ENCODE data around the gene METTL8.
A peak's percentile ranks its signal among the peaks of the same experiment; 100 is the strongest.

METTL8 gene

DNA sequence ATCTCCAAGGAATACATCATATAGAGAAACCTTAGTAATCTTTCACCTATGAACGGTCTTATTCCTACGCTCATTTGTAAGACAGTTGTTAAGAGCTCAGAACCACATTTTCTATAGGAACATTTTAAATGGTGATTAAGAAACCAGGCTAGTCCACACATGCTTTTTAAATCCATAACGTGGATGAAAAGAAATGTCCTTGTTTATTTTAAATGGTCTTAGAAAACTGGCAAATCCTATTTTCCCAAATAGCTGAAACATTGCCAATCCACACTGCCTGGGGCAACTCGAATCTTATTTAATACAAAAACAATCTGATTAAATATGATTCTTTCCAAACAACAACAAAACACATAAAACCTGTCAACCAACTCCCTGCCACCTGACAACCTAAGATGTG lies 23.7 kb downstream of the METTL8 start:
- Histone ChIP-seq H3F3A (ENCODE audit: low read depth) (peaks cover 8% of the 10 kb centered on the region; the same call in 1 of the 2 replicates), H3K9me2 (replicated peaks; ENCODE audit: low read depth, low read length) (no peaks in the 10 kb centered on the region), H3K36me3 (ENCODE audit: insufficient read depth, low read length) (no peaks in the 10 kb centered on the region), H3K9ac (ENCODE audit: low read depth, low read length, poor library complexity, severe bottlenecking) (peak overlapping the region; percentile 48), H2AFZ (ENCODE audit: low read length) (no peak overlapping the region), H3K27me3 (ENCODE audit: insufficient read depth, low read length, poor library complexity, severe bottlenecking) (no peaks in the 10 kb centered on the region), H3K4me3 (ENCODE audit: low read length, poor library complexity, severe bottlenecking) (no peak overlapping the region), H3K79me2 (ENCODE audit: insufficient read depth, low read length) (peaks cover 20% of the 10 kb centered on the region; the same call in 1 of the 2 replicates), H3K4me1 (ENCODE audit: insufficient read depth, low read length, poor library complexity, severe bottlenecking) (peaks cover 77% of the 10 kb centered on the region), H3K9me3 (ENCODE audit: insufficient read depth, low read depth, low read length) (no peaks in the 10 kb centered on the region), H3K4me2 (ENCODE audit: low read depth, low read length, poor library complexity, severe bottlenecking) (peak overlapping the region; percentile 70), H4K20me1 (ENCODE audit: insufficient read depth, low read length, poor library complexity, severe bottlenecking) (no peaks in the 10 kb centered on the region)
- TF ChIP-seq, protein P1, sequence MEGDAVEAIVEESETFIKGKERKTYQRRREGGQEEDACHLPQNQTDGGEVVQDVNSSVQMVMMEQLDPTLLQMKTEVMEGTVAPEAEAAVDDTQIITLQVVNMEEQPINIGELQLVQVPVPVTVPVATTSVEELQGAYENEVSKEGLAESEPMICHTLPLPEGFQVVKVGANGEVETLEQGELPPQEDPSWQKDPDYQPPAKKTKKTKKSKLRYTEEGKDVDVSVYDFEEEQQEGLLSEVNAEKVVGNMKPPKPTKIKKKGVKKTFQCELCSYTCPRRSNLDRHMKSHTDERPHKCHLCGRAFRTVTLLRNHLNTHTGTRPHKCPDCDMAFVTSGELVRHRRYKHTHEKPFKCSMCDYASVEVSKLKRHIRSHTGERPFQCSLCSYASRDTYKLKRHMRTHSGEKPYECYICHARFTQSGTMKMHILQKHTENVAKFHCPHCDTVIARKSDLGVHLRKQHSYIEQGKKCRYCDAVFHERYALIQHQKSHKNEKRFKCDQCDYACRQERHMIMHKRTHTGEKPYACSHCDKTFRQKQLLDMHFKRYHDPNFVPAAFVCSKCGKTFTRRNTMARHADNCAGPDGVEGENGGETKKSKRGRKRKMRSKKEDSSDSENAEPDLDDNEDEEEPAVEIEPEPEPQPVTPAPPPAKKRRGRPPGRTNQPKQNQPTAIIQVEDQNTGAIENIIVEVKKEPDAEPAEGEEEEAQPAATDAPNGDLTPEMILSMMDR (conservative IDR thresholded peaks at IDR 0.05; ENCODE audit: low read length) = no peak
- TF ChIP-seq EZH2phosphoT487 (IDR thresholded peaks at IDR 0.05; ENCODE audit: borderline replicate concordance) = no peak

DNA sequence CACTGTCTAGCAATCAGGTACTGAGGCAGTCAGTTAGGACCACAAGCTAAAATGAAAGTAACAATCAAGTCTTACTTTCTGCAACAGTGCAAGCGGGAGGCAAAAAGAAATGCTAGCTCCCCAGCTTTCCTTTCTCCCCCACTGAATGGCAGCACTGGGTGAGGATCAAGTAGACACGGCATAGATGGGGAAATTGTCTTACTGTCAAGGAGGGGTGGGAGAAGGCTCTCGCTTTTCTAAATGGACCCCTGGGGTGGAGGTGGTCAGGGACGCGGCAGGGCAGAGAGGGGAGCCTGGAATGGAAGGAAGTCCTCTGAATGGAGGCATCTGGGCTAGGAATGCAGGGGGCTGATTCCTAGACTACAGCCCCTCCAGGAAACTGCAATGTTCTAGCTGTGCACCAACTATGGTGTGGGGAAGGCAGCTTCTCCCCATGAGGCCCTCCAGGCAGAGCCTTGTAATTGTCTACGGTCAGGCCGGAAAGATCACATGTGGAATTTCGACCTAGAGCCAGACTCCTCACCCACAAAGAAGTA lies 24.3 kb downstream of the METTL8 start:
- H3K9ac ChIP-seq (ENCODE audit: low read depth, low read length, poor library complexity, severe bottlenecking) = peak overlapping the region; percentile 48
- H3K4me3 ChIP-seq (ENCODE audit: low read length, poor library complexity, severe bottlenecking) = peak overlapping the region; percentile 29

DNA sequence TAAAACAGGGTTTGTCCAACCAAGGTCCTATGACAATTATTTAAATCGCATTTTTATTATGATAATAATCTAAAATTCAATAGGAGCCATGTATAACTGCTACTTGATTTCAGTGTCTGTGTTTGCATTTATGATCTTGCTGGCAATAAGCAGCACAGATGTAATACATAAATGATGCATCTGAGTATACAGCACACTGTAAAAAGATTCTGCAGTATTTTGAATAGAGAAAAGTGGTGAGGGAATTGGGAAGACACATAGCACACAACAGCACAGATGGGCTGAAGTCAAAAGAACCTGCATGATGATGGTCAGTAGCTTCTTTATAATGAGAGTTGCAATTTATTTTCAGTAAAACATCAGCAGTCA lies 26.1 kb downstream of the METTL8 start:
- Histone ChIP-seq H3F3A (ENCODE audit: low read depth) (peaks cover 7% of the 10 kb centered on the region; the same call in 1 of the 2 replicates), H3K9ac (ENCODE audit: low read depth, low read length, poor library complexity, severe bottlenecking) (peak overlapping the region; percentile 27), H2AFZ (ENCODE audit: low read length) (no peak overlapping the region), H3K9me2 (replicated peaks; ENCODE audit: low read depth, low read length) (no peaks in the 10 kb centered on the region), H3K27me3 (ENCODE audit: insufficient read depth, low read length, poor library complexity, severe bottlenecking) (no peaks in the 10 kb centered on the region), H3K9me3 (ENCODE audit: insufficient read depth, low read depth, low read length) (no peaks in the 10 kb centered on the region), H3K36me3 (ENCODE audit: insufficient read depth, low read length) (no peaks in the 10 kb centered on the region), H4K20me1 (ENCODE audit: insufficient read depth, low read length, poor library complexity, severe bottlenecking) (no peaks in the 10 kb centered on the region), H3K4me3 (ENCODE audit: low read length, poor library complexity, severe bottlenecking) (peak overlapping the region; percentile 6), H3K4me1 (ENCODE audit: insufficient read depth, low read length, poor library complexity, severe bottlenecking) (peaks cover 76% of the 10 kb centered on the region), H3K79me2 (ENCODE audit: insufficient read depth, low read length) (peaks cover 20% of the 10 kb centered on the region; the same call in 1 of the 2 replicates), H3K4me2 (ENCODE audit: low read depth, low read length, poor library complexity, severe bottlenecking) (peak overlapping the region; percentile 53)
- TF ChIP-seq EZH2phosphoT487 (IDR thresholded peaks at IDR 0.05; ENCODE audit: borderline replicate concordance) = no peak

More for the DNA sequence above, 24.3 kb downstream of the METTL8 start:
- no peaks in the 10 kb centered on the region for H3K36me3 ChIP-seq (ENCODE audit: insufficient read depth, low read length)
- no peak for TF ChIP-seq EZH2phosphoT487 (IDR thresholded peaks at IDR 0.05; ENCODE audit: borderline replicate concordance)
- TF ChIP-seq, protein P1 (conservative IDR thresholded peaks at IDR 0.05; ENCODE audit: low read length) = no peak
- peak overlapping the region; percentile 70 for H3K4me2 ChIP-seq (ENCODE audit: low read depth, low read length, poor library complexity, severe bottlenecking)
- H4K20me1 ChIP-seq (ENCODE audit: insufficient read depth, low read length, poor library complexity, severe bottlenecking) = no peaks in the 10 kb centered on the region
- H3K9me3 ChIP-seq (ENCODE audit: insufficient read depth, low read depth, low read length) = no peaks in the 10 kb centered on the region
- 0 out of 2 replicates have a peak overlapping the region, but pooled peaks have one; percentile 20 for H2AFZ ChIP-seq (ENCODE audit: low read length)
- no peaks in the 10 kb centered on the region for H3K27me3 ChIP-seq (ENCODE audit: insufficient read depth, low read length, poor library complexity, severe bottlenecking)
- peaks cover 20% of the 10 kb centered on the region; the same call in 1 of the 2 replicates for H3K79me2 ChIP-seq (ENCODE audit: insufficient read depth, low read length)
- H3F3A ChIP-seq (ENCODE audit: low read depth) = peaks cover 8% of the 10 kb centered on the region; the same call in 1 of the 2 replicates
- H3K4me1 ChIP-seq (ENCODE audit: insufficient read depth, low read length, poor library complexity, severe bottlenecking) = peaks cover 77% of the 10 kb centered on the region
- no peaks in the 10 kb centered on the region for H3K9me2 ChIP-seq (replicated peaks; ENCODE audit: low read depth, low read length)
